Liver (tissue), 9 donors: ENCODE data around the gene CLEC5A. TPM values are rescaled to one million over a fixed set of nuclear protein-coding genes. Genes with fewer than 3 reads are reported as not detected.

ENCODE experiments used
- DNase-seq: peaks from one replicate; pipeline ENCODE4 v3.0.0-alpha.2; 2017; ENCODE audit warnings: low spot score
- H3K27ac ChIP-seq, 2 donors: one replicate each; pipeline ENCODE4 v1.7.0; 2013; ENCODE audit warnings: inconsistent platforms in 2 of 2, low read length in 2 of 2, control low read depth in 1 of 2, low read depth in 1 of 2, mild to moderate bottlenecking in 1 of 2
- H3K27me3 ChIP-seq, 4 donors: one replicate each; pipeline versions ENCODE4 v1.6.1 to v1.7.0; 2013; ENCODE audit warnings: low read length in 3 of 4, inconsistent platforms in 1 of 4, mild to moderate bottlenecking in 1 of 4, moderate library complexity in 1 of 4; ENCODE audit not compliant: control insufficient read depth in 4 of 4, insufficient read depth in 4 of 4
- H3K36me3 ChIP-seq, 4 donors: one replicate each; pipeline versions ENCODE4 v1.6.1 to v1.7.0; 2013; ENCODE audit warnings: low read length in 3 of 4, mild to moderate bottlenecking in 3 of 4, low read depth in 1 of 4, moderate library complexity in 1 of 4; ENCODE audit not compliant: control insufficient read depth in 4 of 4, insufficient read depth in 3 of 4
- H3K4me1 ChIP-seq, 4 donors: one replicate each; pipeline versions ENCODE4 v1.6.1 to v1.7.0; 2013; ENCODE audit warnings: low read length in 3 of 4, mild to moderate bottlenecking in 3 of 4, moderate library complexity in 1 of 4; ENCODE audit not compliant: control insufficient read depth in 4 of 4, insufficient read depth in 4 of 4
- H3K4me3 ChIP-seq, 3 donors: one replicate each; pipeline versions ENCODE4 v1.6.1 to v1.7.0; 2013; ENCODE audit warnings: low read length in 3 of 3, control low read depth in 1 of 3, low read depth in 1 of 3, mild to moderate bottlenecking in 1 of 3
- H3K9ac ChIP-seq, 2 donors: one replicate each; pipeline ENCODE4 v1.7.0; 2013; ENCODE audit warnings: low read length in 2 of 2, mild to moderate bottlenecking in 2 of 2, moderate library complexity in 2 of 2, control low read depth in 1 of 2, low read depth in 1 of 2
- H3K9me3 ChIP-seq, 4 donors: one replicate each; pipeline versions ENCODE4 v1.6.1 to v1.7.0; 2013; ENCODE audit warnings: low read length in 3 of 4; ENCODE audit not compliant: control insufficient read depth in 4 of 4
- ATF3 ChIP-seq: IDR thresholded peaks from 2 replicates; pipeline ENCODE4 v1.6.1; 2016; ENCODE audit warnings: antibody characterized with exemption
- CTCF ChIP-seq: fragments of 150-350 bp; IDR thresholded peaks from 2 replicates; pipeline ENCODE4 v1.5.1; 2017; ENCODE audit warnings: improper control_type of control experiment, low read depth, low read length; ENCODE audit not compliant: missing input control
- FOXA1 ChIP-seq: IDR thresholded peaks from 2 replicates; pipeline ENCODE4 v1.6.1; 2016; ENCODE audit warnings: antibody characterized with exemption
- FOXA2 ChIP-seq: IDR thresholded peaks from 2 replicates; pipeline ENCODE4 v1.6.1; 2016; ENCODE audit warnings: antibody characterized with exemption
- GABPA ChIP-seq, 2 donors: IDR thresholded peaks in 1 of 2; conservative IDR thresholded peaks in 1 of 2; 2 replicates each; pipeline ENCODE4 v1.6.1; 2016; ENCODE audit warnings: antibody characterized with exemption in 2 of 2, mild to moderate bottlenecking in 1 of 2, moderate library complexity in 1 of 2
- JUND ChIP-seq, 2 donors: IDR thresholded peaks; 2 replicates each; pipeline ENCODE4 v1.6.1; 2016; ENCODE audit warnings: antibody characterized with exemption in 2 of 2
- MAX ChIP-seq: IDR thresholded peaks from 2 replicates; pipeline ENCODE4 v1.6.1; 2016; ENCODE audit warnings: antibody characterized with exemption
- NR2F2 ChIP-seq: IDR thresholded peaks from 2 replicates; pipeline ENCODE4 v1.6.1; 2016; ENCODE audit warnings: antibody characterized with exemption
- RAD21 ChIP-seq, 2 donors: IDR thresholded peaks; 2 replicates each; pipeline ENCODE4 v1.6.1; 2016; ENCODE audit warnings: antibody characterized with exemption in 2 of 2, mild to moderate bottlenecking in 2 of 2
- REST ChIP-seq: IDR thresholded peaks from 2 replicates; pipeline ENCODE4 v1.6.1; 2016; ENCODE audit warnings: antibody characterized with exemption, mild to moderate bottlenecking
- SP1 ChIP-seq: IDR thresholded peaks from 2 replicates; pipeline ENCODE4 v1.6.1; 2018; ENCODE audit warnings: antibody characterized with exemption, mild to moderate bottlenecking
- ZBTB33 ChIP-seq: IDR thresholded peaks from 2 replicates; pipeline ENCODE4 v1.6.1; 2016; ENCODE audit warnings: antibody characterized with exemption
- WGBS: extraction: QIAGEN DNeasy Blood & Tissue Kit; methylation state at CpG from one replicate; pipeline ENCODE4 v1.1.7; 2013; 5-methylcytosine and 5-hydroxymethylcytosine counted together
- polyA plus RNA-seq, 2 donors: library from polyadenylated mRNA; stranded (reverse) in 1 of 2; unstranded in 1 of 2; fragments of 200-250 nt in 1 of 2; fragments of >200 nt in 1 of 2; fragmentation: Nextera tagmentation in 1 of 2; extraction: Ambion mirVana in 1 of 2; gene quantifications; one replicate each; pipeline versions ENCODE4 v1.2.1 to v1.2.3, GENCODE V29; 2013 to 2015
- total RNA-seq, 2 donors: library from RNA; depleted of rRNA; stranded (reverse); fragments of >200 nt; gene quantifications; one replicate each; pipeline ENCODE4 v1.2.3, GENCODE V29; 2014
- donor health status: healthy.
- donor health status: healthy.
- donor health status: healthy.
- donor health status: healthy.
- donor health status: healthy.

Gene CLEC5A
- total and polyA plus RNA-seq, 4 donors: 0.10 to 2.9 (median 0.33) TPM

GRCh38 chr7:141974831-141975230 lies 28.1 kb upstream of the CLEC5A start:
- TF ChIP-seq RAD21 (IDR thresholded peaks at IDR 0.05) (peak; percentile 78 to 80), ATF3 (no peak), FOXA1 (no peak), CTCF (peak; percentile 51)
- no peaks in the 10 kb centered on the region for H3K9me3 ChIP-seq
- DNase-seq: no peak
- WGBS: 58% methylated on average over 2 of the region's 2 CpGs
- H3K4me3 ChIP-seq: no peak overlapping the region
- H3K9ac ChIP-seq: no peak overlapping the region
- H3K27me3 ChIP-seq: peaks cover 0 to 4% (median 0%) of the 10 kb centered on the region in 4 donors
- peaks cover 0 to 6% (median 4%) of the 10 kb centered on the region in 4 donors for H3K4me1 ChIP-seq
- no peak overlapping the region for H3K27ac ChIP-seq
- no peaks in the 10 kb centered on the region for H3K36me3 ChIP-seq

- H3K4me3 ChIP-seq: no peak within 1 kb of the TSS
- no peaks in the 10 kb centered on the region for H3K9me3 ChIP-seq
- DNase-seq: no peak
- TF ChIP-seq MAX: no peak
- TF ChIP-seq NR2F2: no peak
- no peak for TF ChIP-seq ZBTB33
- no peak for TF ChIP-seq REST
- TF ChIP-seq JUND (IDR thresholded peaks at IDR 0.05): no peak
- TF ChIP-seq RAD21 (IDR thresholded peaks at IDR 0.05): no peak
- TF ChIP-seq GABPA (IDR thresholded peaks at IDR 0.05 in 1 of 2, conservative IDR thresholded peaks at IDR 0.05 in 1 of 2): no peak
- no peak for TF ChIP-seq SP1
- TF ChIP-seq FOXA2: no peak
- H3K36me3 ChIP-seq: no peaks in the 10 kb centered on the region
- no peak within 1 kb of the TSS for H3K27ac ChIP-seq
- peaks cover 0 to 6% (median 4%) of the 10 kb centered on the region in 4 donors for H3K4me1 ChIP-seq
- H3K27me3 ChIP-seq: peaks cover 0 to 4% (median 0%) of the 10 kb centered on the region in 4 donors
- WGBS: 73% methylated on average over 7 of the region's 7 CpGs
- no peak within 1 kb of the TSS for H3K9ac ChIP-seq
These were observed 26.9 kb upstream of the CLEC5A start, which contains the start of gene TAS2R38 for GRCh38 chr7:141973673-141974072. Gene TAS2R38 (minus strand): TSS chr7:141973773. CDS start chr7:141973689, 84 bp downstream.
